ENCODE results near the gene LRRC14B. TPM values are rescaled to one million over a fixed set of nuclear protein-coding genes. Genes with fewer than 3 reads are reported as not detected.
"Not testable (repeated sequence)": the region's sequence is repeated elsewhere in the genome, so short reads cannot be mapped to it uniquely, and the experiment has no call there.

The LRRC14B gene
- total and polyA plus RNA-seq, 2 experiments from 2014 or later: not detected

DNA sequence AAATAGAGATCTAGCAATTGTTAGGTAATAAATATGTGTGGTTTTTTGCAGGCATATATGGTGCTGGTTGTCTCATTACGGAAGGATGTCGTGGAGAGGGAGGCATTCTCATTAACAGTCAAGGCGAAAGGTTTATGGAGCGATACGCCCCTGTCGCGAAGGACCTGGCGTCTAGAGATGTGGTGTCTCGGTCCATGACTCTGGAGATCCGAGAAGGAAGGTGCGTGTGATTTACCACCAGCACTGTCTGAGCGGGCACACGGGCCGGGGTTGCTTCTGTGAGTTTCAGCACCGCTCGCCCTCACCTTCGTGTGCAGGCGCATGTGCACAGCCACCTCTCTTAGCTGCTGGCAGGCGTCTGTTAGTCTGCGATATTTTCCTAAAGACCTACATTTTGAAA is 42.1 kb downstream of the LRRC14B start:
- not testable (repeated sequence) for H3K4me1 Mint-ChIP-seq

DNA sequence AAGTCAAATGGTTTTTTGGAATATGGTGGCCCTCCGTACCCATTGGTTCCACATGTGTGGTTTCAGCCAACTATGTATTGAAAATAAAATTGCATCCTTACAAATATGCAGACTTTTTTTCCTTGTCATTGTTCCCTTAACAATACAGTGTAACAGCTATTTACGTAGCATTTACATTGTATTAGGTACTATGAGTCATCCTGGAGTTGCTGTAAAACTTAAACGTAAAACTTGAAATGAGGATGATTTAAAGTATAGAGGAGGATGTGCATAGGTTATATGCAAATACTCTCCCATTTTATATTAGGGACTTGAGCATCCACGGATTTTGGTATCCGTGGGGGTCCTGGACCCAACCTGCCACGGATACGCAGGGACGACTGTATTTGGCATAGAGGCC is 43.2 kb downstream of the LRRC14B start:
- Histone ChIP-seq H3K27me3 (ENCODE audit: insufficient read depth) (no peaks in the 10 kb centered on the region), H3F3A (replicated peaks; ENCODE audit: low read depth) (no peaks in the 10 kb centered on the region), H2AFZ (no peak overlapping the region), H3K27ac (ENCODE audit: low read depth) (no peak overlapping the region), H3K4me3 (no peak overlapping the region), H3K79me2 (replicated peaks; ENCODE audit: insufficient read depth) (no peaks in the 10 kb centered on the region), H3K4me1 (ENCODE audit: insufficient read depth) (peaks cover 7% of the 10 kb centered on the region; the same call in 1 of the 2 replicates), H4K20me1 (replicated peaks; ENCODE audit: insufficient read depth) (no peaks in the 10 kb centered on the region), H3K9me2 (ENCODE audit: insufficient read depth) (no peaks in the 10 kb centered on the region), H3K36me3 (ENCODE audit: insufficient read depth) (peaks cover 10% of the 10 kb centered on the region), H3K4me2 (no peak overlapping the region)
- H3K4me1 Mint-ChIP-seq: peaks cover 3% of the 10 kb centered on the region; the same call in 1 of the 3 replicates
- no peaks in the 10 kb centered on the region for H3K9me3 Mint-ChIP-seq
- no peak overlapping the region for H3K27ac Mint-ChIP-seq
- no peak for ATAC-seq
- peaks cover 72% of the 10 kb centered on the region for H3K36me3 Mint-ChIP-seq (ENCODE audit: low read depth)
- H3K4me3 Mint-ChIP-seq: no peak overlapping the region
- no peaks in the 10 kb centered on the region for H3K27me3 Mint-ChIP-seq (ENCODE audit: insufficient read depth, low read depth, poor library complexity)
- DNase-seq (ENCODE audit: low spot score): no peak
- TF ChIP-seq, protein P1, sequence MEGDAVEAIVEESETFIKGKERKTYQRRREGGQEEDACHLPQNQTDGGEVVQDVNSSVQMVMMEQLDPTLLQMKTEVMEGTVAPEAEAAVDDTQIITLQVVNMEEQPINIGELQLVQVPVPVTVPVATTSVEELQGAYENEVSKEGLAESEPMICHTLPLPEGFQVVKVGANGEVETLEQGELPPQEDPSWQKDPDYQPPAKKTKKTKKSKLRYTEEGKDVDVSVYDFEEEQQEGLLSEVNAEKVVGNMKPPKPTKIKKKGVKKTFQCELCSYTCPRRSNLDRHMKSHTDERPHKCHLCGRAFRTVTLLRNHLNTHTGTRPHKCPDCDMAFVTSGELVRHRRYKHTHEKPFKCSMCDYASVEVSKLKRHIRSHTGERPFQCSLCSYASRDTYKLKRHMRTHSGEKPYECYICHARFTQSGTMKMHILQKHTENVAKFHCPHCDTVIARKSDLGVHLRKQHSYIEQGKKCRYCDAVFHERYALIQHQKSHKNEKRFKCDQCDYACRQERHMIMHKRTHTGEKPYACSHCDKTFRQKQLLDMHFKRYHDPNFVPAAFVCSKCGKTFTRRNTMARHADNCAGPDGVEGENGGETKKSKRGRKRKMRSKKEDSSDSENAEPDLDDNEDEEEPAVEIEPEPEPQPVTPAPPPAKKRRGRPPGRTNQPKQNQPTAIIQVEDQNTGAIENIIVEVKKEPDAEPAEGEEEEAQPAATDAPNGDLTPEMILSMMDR (conservative IDR thresholded peaks at IDR 0.05; ENCODE audit: low read depth in 2 of 2): no peak
- TF ChIP-seq EZH2 (IDR thresholded peaks at IDR 0.05; ENCODE audit: low read depth, unreplicated experiment): no peak
- no peak for TF ChIP-seq ZNF114 (CRISPR knock-in tag; IDR thresholded peaks at IDR 0.05)
- no peak for TF ChIP-seq EZH2phosphoT487 (IDR thresholded peaks at IDR 0.05; ENCODE audit: unreplicated experiment)
- no peak for TF ChIP-seq POLR2AphosphoS5 (IDR thresholded peaks at IDR 0.05; ENCODE audit: low read depth)
- no peak for TF ChIP-seq CREB1 (CRISPR knock-in tag; IDR thresholded peaks at IDR 0.05; ENCODE audit: low read depth)
- no peak for TF ChIP-seq ETS1 (IDR thresholded peaks at IDR 0.05)
- TF ChIP-seq STAT1 (IDR thresholded peaks at IDR 0.05; ENCODE audit: unreplicated experiment): no peak
- no peak for TF ChIP-seq ZNF331 (CRISPR knock-in tag; IDR thresholded peaks at IDR 0.05; ENCODE audit: low read depth)
- no peak for TF ChIP-seq NANOG (IDR thresholded peaks at IDR 0.05; ENCODE audit: borderline replicate concordance)
- TF ChIP-seq JUNB (IDR thresholded peaks at IDR 0.05; ENCODE audit: unreplicated experiment): no peak
- TF ChIP-seq, protein P2, sequence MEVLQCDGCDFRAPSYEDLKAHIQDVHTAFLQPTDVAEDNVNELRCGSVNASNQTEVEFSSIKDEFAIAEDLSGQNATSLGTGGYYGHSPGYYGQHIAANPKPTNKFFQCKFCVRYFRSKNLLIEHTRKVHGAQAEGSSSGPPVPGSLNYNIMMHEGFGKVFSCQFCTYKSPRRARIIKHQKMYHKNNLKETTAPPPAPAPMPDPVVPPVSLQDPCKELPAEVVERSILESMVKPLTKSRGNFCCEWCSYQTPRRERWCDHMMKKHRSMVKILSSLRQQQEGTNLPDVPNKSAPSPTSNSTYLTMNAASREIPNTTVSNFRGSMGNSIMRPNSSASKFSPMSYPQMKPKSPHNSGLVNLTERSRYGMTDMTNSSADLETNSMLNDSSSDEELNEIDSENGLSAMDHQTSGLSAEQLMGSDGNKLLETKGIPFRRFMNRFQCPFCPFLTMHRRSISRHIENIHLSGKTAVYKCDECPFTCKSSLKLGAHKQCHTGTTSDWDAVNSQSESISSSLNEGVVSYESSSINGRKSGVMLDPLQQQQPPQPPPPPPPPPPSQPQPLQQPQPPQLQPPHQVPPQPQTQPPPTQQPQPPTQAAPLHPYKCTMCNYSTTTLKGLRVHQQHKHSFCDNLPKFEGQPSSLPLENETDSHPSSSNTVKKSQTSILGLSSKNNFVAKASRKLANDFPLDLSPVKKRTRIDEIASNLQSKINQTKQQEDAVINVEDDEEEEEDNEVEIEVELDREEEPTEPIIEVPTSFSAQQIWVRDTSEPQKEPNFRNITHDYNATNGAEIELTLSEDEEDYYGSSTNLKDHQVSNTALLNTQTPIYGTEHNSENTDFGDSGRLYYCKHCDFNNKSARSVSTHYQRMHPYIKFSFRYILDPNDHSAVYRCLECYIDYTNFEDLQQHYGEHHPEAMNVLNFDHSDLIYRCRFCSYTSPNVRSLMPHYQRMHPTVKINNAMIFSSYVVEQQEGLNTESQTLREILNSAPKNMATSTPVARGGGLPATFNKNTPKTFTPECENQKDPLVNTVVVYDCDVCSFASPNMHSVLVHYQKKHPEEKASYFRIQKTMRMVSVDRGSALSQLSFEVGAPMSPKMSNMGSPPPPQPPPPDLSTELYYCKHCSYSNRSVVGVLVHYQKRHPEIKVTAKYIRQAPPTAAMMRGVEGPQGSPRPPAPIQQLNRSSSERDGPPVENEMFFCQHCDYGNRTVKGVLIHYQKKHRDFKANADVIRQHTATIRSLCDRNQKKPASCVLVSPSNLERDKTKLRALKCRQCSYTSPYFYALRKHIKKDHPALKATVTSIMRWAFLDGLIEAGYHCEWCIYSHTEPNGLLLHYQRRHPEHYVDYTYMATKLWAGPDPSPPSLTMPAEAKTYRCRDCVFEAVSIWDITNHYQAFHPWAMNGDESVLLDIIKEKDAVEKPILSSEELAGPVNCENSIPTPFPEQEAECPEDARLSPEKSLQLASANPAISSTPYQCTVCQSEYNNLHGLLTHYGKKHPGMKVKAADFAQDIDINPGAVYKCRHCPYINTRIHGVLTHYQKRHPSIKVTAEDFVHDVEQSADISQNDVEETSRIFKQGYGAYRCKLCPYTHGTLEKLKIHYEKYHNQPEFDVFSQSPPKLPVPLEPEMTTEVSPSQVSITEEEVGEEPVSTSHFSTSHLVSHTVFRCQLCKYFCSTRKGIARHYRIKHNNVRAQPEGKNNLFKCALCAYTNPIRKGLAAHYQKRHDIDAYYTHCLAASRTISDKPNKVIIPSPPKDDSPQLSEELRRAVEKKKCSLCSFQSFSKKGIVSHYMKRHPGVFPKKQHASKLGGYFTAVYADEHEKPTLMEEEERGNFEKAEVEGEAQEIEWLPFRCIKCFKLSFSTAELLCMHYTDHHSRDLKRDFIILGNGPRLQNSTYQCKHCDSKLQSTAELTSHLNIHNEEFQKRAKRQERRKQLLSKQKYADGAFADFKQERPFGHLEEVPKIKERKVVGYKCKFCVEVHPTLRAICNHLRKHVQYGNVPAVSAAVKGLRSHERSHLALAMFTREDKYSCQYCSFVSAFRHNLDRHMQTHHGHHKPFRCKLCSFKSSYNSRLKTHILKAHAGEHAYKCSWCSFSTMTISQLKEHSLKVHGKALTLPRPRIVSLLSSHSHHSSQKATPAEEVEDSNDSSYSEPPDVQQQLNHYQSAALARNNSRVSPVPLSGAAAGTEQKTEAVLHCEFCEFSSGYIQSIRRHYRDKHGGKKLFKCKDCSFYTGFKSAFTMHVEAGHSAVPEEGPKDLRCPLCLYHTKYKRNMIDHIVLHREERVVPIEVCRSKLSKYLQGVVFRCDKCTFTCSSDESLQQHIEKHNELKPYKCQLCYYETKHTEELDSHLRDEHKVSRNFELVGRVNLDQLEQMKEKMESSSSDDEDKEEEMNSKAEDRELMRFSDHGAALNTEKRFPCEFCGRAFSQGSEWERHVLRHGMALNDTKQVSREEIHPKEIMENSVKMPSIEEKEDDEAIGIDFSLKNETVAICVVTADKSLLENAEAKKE (CRISPR knock-in tag; IDR thresholded peaks at IDR 0.05): no peak

More for the DNA sequence above, 42.1 kb downstream of the LRRC14B start:
- not testable (repeated sequence) for H3K27me3 Mint-ChIP-seq (ENCODE audit: insufficient read depth, low read depth, poor library complexity); H3K79me2 ChIP-seq (replicated peaks; ENCODE audit: insufficient read depth); ATAC-seq; DNase-seq (ENCODE audit: low spot score); H3K4me1 ChIP-seq (ENCODE audit: insufficient read depth); H3K27ac Mint-ChIP-seq; H3F3A ChIP-seq (replicated peaks; ENCODE audit: low read depth); H2AFZ ChIP-seq; H3K4me2 ChIP-seq; H3K27me3 ChIP-seq (ENCODE audit: insufficient read depth); H3K9me3 Mint-ChIP-seq; H3K9me2 ChIP-seq (ENCODE audit: insufficient read depth); H3K27ac ChIP-seq (ENCODE audit: low read depth); H3K4me3 ChIP-seq; H3K4me3 Mint-ChIP-seq; H4K20me1 ChIP-seq (replicated peaks; ENCODE audit: insufficient read depth)
- H3K36me3 Mint-ChIP-seq (ENCODE audit: low read depth): peaks cover 73% of the 10 kb centered on the region
- peaks cover 14% of the 10 kb centered on the region for H3K36me3 ChIP-seq (ENCODE audit: insufficient read depth)

Data from GM23338 (cell line).